Measurements from ENCODE around the gene PLEKHM3. TPM values are rescaled to one million over a fixed set of nuclear protein-coding genes. Genes with fewer than 3 reads are reported as not detected.
"Not testable (repeated sequence)": the region's sequence is repeated elsewhere in the genome, so short reads cannot be mapped to it uniquely, and the experiment has no call there.

PLEKHM3 gene
- total RNA-seq, 1 donor from 2014 or later, result 15.6 TPM

- DNase-seq (ENCODE audit: low spot score), result no peak
These were observed 12.5 kb upstream of the PLEKHM3 start for GRCh38 chr2:208037564-208038487.

- DNase-seq (ENCODE audit: low spot score), result no peak
These were observed 11.0 kb upstream of the PLEKHM3 start for GRCh38 chr2:208036357-208036756.

- no peak for DNase-seq (ENCODE audit: low spot score)
These were observed 9.3 kb upstream of the PLEKHM3 start for GRCh38 chr2:208034503-208035140.

- no peak for DNase-seq (ENCODE audit: low spot score)
These were observed 8.6 kb upstream of the PLEKHM3 start for GRCh38 chr2:208033701-208034502.

DNA sequence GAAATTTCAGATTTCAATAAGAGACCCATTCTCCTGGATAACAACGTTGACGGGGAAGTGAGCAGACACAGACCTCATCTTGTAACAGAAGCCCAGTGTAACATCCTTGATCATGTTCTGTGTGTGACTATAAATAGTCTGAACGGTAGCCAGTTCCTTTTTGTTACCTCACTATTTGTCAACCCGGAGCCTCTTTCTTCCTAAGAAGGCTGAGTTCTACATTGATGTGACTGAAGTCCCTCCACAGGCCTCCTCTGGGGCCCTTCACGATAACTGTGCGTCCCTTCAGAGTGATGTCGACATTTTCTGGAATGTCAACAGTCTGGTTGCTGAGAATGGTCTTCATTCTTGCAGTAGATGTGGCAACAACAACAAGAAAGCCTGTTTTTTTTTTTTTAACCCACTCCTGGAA is 6.3 kb upstream of the PLEKHM3 start:
- no peak for DNase-seq (ENCODE audit: low spot score)

- DNase-seq (ENCODE audit: low spot score), result no peak
These were observed 472 bp upstream of the PLEKHM3 start for GRCh38 chr2:208025814-208026184.

DNA sequence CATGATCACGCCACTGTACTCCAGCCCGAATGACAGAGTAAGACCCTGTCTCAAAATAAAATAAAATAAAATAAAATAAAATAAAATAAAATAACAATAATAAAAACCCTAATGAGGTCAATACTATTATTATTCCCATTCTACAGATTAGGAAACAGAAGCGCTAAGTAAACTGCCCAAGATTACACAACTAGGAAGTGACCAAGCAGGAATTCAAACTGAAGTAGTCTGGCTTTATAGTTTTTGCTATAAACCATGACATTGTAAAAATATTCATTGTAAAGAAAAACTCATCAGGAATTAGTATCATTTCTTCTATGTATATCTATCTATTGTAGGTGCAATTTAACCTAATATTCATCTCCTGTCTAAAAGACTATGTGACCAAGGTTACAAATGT is 1.2 kb downstream of the PLEKHM3 start:
- no peak for DNase-seq (ENCODE audit: low spot score)

DNA sequence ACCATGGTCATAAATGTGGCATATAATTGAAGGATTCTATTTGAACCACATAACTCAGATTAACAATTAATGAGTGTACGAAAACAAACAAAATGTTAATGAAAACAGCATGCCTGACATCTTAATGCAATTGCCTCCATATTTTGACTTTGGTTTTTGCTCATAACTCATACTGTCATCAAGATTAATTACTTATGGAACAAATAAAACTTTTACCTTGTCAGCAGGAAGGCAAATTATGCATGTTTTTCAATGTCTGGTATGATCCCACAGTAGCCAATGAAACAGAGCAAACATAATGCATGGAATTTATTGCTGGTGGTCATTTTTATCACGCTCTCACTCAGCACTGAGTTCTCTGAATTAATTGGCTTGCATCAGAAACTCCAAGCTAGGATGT is 5.1 kb downstream of the PLEKHM3 start:
- DNase-seq (ENCODE audit: low spot score), result no peak

- DNase-seq (ENCODE audit: low spot score), result not testable (repeated sequence)
These were observed 7.1 kb downstream of the PLEKHM3 start for GRCh38 chr2:208018124-208018712.

- no peak for DNase-seq (ENCODE audit: low spot score)
These were observed 7.6 kb downstream of the PLEKHM3 start for GRCh38 chr2:208017721-208018120.

- no peak for DNase-seq (ENCODE audit: low spot score)
These were observed 9.9 kb downstream of the PLEKHM3 start for GRCh38 chr2:208015475-208015874.

- DNase-seq (ENCODE audit: low spot score), result no peak
These were observed 11.8 kb downstream of the PLEKHM3 start for GRCh38 chr2:208013285-208014178.

DNA sequence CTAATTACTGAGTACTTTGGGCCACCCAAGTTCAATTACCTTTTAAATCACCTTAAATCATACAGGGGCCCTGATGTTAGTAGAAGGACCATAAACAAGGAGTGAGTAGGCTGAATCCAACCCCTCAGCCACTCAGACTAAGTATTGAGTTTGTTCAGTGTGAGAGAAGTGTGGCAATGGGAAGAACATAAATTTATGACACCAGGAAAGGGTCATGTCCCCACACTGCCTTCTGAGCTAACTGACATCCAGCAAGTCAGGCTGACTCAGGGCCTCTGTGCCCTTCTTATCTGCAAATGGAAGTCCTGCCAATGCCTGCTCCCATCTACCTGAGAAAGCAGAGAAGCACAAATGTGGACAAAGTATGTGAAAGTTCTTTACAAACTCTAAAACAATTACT is 12.9 kb downstream of the PLEKHM3 start:
- DNase-seq (ENCODE audit: low spot score), result no peak

DNA sequence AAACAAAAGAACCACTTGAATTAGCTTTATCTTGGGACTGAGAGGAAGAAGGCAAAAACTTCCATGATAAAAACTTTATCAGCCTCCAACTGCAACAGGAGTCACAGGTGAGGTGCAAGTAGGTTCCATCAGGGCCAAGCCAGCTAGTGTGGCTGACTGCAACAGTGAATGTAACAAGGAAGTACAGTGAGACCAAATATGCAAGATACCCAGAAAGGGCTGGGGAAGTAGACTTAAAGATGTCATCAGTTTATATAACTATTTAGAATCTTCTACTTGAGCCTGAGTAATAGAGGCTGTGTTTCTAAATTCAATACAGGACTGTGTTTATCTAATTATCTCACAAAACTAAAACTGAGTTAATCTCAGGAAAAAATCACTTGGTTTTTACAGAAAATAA is 14.8 kb downstream of the PLEKHM3 start:
- no peak for DNase-seq (ENCODE audit: low spot score)

DNA sequence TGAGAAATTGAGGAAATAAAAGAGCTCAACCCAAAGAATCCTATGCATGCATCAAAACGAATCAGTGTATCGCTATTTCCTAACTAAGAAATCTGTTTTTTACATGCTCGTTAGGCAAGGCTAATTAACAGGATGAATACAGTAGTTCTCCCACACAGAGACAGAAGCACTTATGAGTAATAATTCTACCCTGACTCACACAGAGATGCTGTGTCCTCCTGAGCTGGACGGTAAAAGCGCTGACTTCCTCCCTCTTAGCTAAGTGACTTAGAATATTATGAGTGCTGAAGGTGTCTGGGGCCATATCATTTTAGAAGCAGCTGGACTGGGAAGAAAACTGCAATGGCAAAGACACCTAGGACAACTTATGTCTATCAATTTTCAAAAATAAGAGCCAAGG is 18.5 kb downstream of the PLEKHM3 start:
- DNase-seq (ENCODE audit: low spot score), result no peak

GRCh38 chr2:208006337-208006736 is 19.0 kb downstream of the PLEKHM3 start:
- DNase-seq (ENCODE audit: low spot score), result no peak

DNA sequence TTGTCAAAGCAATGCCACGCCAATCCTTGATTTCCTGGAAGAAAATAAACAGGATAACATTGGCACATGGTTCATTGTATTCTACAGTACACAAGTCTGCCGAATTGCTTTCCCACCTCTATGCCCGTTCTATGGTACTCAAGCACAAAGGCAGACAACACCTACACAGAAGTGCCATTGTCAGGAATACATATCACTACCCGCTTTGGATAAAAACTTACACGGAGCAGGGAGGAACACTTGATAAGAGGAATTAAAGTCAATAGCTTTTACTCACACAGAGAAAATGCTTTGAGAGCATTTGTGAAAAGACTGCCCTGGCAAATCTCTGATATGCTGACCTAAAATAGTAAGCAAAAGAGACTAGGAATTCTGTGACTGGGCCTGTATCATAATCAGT is 23.4 kb downstream of the PLEKHM3 start:
- no peak for DNase-seq (ENCODE audit: low spot score)

DNA sequence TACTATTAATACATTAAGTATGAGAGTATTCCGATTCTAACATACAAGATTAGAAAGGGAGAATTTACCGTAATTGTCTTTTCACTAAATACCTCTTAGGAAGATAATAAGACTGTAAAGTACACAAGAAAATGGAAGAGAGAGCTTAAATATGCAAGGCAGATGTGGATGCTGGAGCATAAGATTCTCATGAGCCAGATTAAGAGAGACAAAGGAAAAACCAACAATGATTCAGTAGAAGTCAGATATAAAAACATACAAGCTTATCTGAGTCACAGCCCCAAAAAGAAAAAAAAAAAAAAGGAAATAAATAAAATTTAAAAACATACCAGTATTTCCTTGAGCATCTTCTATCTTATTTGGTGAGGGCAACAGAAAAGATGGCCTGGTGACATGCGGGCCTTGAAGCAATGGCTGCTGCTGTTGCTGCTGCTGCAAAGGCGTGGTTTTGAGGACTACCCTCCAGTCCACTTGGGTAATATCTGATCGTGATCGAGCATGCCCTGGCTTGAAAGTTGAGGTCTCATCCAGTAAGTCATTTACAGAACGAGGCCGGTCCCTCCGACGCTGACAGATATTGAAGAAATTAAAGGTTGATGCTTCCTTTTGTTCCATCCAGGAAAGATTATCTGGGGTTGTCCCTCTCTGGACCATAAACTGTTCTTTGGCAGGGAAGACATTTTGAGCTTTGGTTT is 24.5 kb downstream of the PLEKHM3 start:
- DNase-seq (ENCODE audit: low spot score), result no peak

DNA sequence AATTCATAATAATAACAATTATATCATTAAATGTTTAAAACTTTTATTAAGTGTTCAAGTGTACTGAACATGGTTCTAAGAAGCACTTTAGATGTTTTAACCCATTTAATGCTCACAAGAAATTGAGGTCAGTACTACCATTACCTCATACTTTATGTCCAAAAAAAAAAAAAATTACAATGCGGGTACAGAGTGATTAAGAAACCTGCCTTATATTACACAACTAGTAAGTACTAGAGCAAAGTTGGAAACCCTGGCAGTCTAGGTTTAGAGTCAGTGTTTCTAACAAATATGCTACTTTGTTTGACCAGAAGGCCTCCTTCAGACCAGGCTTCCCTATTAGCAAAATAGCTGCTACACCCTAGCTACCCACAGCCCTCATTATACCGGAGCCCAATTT is 28.5 kb downstream of the PLEKHM3 start:
- no peak for DNase-seq (ENCODE audit: low spot score)

DNA sequence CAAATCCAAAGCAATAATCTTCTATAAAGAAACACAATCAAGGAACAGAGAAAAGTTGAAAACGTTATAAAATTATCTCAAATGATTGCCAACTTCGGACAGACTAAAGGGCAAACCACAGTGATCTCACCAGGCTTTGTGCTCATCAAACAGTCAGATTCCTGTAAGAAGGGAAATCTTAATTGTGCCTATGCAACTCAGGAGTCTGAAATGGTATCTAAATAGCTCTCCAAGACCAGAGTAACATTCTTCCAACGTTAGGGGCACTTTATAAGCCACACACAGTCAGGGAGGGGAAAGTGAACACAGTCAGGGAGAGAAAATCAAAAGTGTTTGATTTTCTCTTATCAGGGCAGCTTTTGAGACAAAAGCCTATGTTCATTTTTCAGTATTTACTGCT is 29.4 kb downstream of the PLEKHM3 start:
- no peak for DNase-seq (ENCODE audit: low spot score)
